K562 (cell line): Measurements from ENCODE around the gene DAGLB. TPM values are rescaled to one million over a fixed set of nuclear protein-coding genes. Genes with fewer than 3 reads are reported as not detected.
"Not testable (repeated sequence)": the region's sequence is repeated elsewhere in the genome, so short reads cannot be mapped to it uniquely, and the experiment has no call there.

ENCODE experiments used
- ATAC-seq: fragments of 200-7000 bp; cut with Tn5 transposase; 3 replicates; pipeline ENCODE4 v1.9.1; 2020; ENCODE audit warnings: moderate library complexity
- BruUV-seq: library from RNA; stranded (reverse); fragments of 400-500 nt; replicated peaks from 2 replicates; lab custom pipeline; 2021; lab: Mats Ljungman, UMichigan
- CTCF ChIA-PET: fragments of 300-600 bp; formaldehyde crosslinking; extraction: SDS; loops from one replicate; lab custom pipeline; 2021; ENCODE audit warnings: low intra/inter-chr PET ratio; lab: Yijun Ruan, JAX
- POLR2A ChIA-PET: fragments of 300-600, 350-650 bp; sonication (Branson Sonifier 250); formaldehyde crosslinking; extraction: SDS; loops from one replicate; lab custom pipeline; 2021; ENCODE audit warnings: antibody characterized with exemption, inconsistent platforms; lab: Yijun Ruan, JAX
- DNase-seq, 4 experiments: peaks; one replicate each; pipeline versions ENCODE4 v3.0.0 to v3.0.0-alpha.2; 2011 to 2018; ENCODE audit warnings: low spot score in 3 of 4, mixed read lengths in 3 of 4; ENCODE audit errors: extremely low read depth in 1 of 4
- FAIRE-seq: peaks from 2 replicates; lab custom pipeline; 2011; peaks lifted over from hg19 to GRCh38; lab: Jason Lieb, UNC
- H2AFZ ChIP-seq: 2 replicates; pipeline ENCODE4 v1.6.0; 2011; ENCODE audit warnings: low read depth, low read length, control low read depth, inconsistent platforms
- H3K27ac ChIP-seq: fragments of 200-600 bp; 3 replicates; pipeline ENCODE4 v1.8.0; 2011; ENCODE audit warnings: low read depth, mild to moderate bottlenecking, control low read depth, inconsistent platforms, low read length, moderate library complexity, mixed read lengths; ENCODE audit errors: extremely low read depth
- H3K27me3 ChIP-seq, 2 experiments: fragments of 300-600 bp in 1 of 2; 2 replicates in 1 of 2; 3 replicates in 1 of 2; pipeline versions ENCODE4 v1.6.0 to v1.8.0; 2011; ENCODE audit warnings: inconsistent platforms in 2 of 2, low read length in 2 of 2, mild to moderate bottlenecking in 1 of 2, mixed read lengths in 1 of 2, moderate library complexity in 1 of 2; ENCODE audit not compliant: control insufficient read depth in 2 of 2, insufficient read depth in 2 of 2
- H3K36me3 ChIP-seq: fragments of 300-600 bp; 3 replicates; pipeline ENCODE4 v1.8.0; 2011; ENCODE audit warnings: mild to moderate bottlenecking, low read length, inconsistent platforms; ENCODE audit not compliant: control insufficient read depth, insufficient read depth
- H3K4me1 ChIP-seq, 2 experiments: fragments of 200-600 bp in 1 of 2; replicated peaks in 1 of 2; 2 replicates in 1 of 2; 3 replicates in 1 of 2; pipeline versions ENCODE4 v1.5.1 to v1.8.0; 2011; ENCODE audit warnings: inconsistent platforms in 2 of 2, low read length in 2 of 2, mild to moderate bottlenecking in 1 of 2, mixed read lengths in 1 of 2, moderate library complexity in 1 of 2; ENCODE audit not compliant: control insufficient read depth in 2 of 2, insufficient read depth in 2 of 2
- H3K4me2 ChIP-seq: 2 replicates; pipeline ENCODE4 v1.6.1; 2011; ENCODE audit warnings: low read length, control low read depth, inconsistent platforms, mixed read lengths; ENCODE audit not compliant: insufficient read depth
- H3K4me3 ChIP-seq: fragments of 200-600 bp; sonication (generic), shearing (Covaris generic); 2 replicates; pipeline ENCODE4 v1.5.1; 2016; ENCODE audit warnings: control low read depth, inconsistent platforms
- H3K79me2 ChIP-seq: fragments of 200-600 bp; 3 replicates; pipeline ENCODE4 v1.8.0; 2011; ENCODE audit warnings: low read length, inconsistent platforms; ENCODE audit not compliant: control insufficient read depth, insufficient read depth
- H3K9ac ChIP-seq, 2 experiments: 2 replicates each; pipeline versions ENCODE4 v1.6.0 to v1.6.1; 2011; ENCODE audit warnings: low read depth in 2 of 2, low read length in 2 of 2, control low read depth in 1 of 2, inconsistent platforms in 1 of 2, mild to moderate bottlenecking in 1 of 2, mixed read lengths in 1 of 2; ENCODE audit not compliant: insufficient read depth in 1 of 2
- H3K9me1 ChIP-seq: one replicate; pipeline ENCODE4 v1.6.0; 2011; ENCODE audit warnings: inconsistent platforms, mild to moderate bottlenecking, low read length, moderate library complexity; ENCODE audit not compliant: control insufficient read depth, insufficient read depth
- H3K9me3 ChIP-seq: replicated peaks from 2 replicates; pipeline ENCODE4 v1.5.1; 2011; ENCODE audit warnings: low read depth, low read length, inconsistent platforms; ENCODE audit not compliant: control insufficient read depth, insufficient read depth
- H4K20me1 ChIP-seq: replicated peaks from 2 replicates; pipeline ENCODE4 v1.6.1; 2011; ENCODE audit warnings: low read length, inconsistent platforms, mixed read lengths; ENCODE audit not compliant: control insufficient read depth, insufficient read depth
- BCOR ChIP-seq: fragments of 450-650 bp; IDR thresholded peaks from 2 replicates; pipeline ENCODE4 v1.6.1; 2016
- E2F3 ChIP-seq: fragments of 250-450 bp; sonication (Bioruptor Pico); IDR thresholded peaks from 2 replicates; pipeline ENCODE4 v1.4.0; 2020; ENCODE audit warnings: mild to moderate bottlenecking
- EP300 ChIP-seq: IDR thresholded peaks from 2 replicates; pipeline ENCODE4 v1.6.1; 2012; ENCODE audit warnings: low read length, improper control_type of control experiment
- HCFC1 ChIP-seq: IDR thresholded peaks from 2 replicates; pipeline ENCODE4 v1.6.1; 2012; ENCODE audit warnings: low read depth, low read length, improper control_type of control experiment
- ZNF121 ChIP-seq: sonication (generic); formaldehyde crosslinking; conservative IDR thresholded peaks from 2 replicates; pipeline ENCODE4 v1.8.0; 2022; ENCODE audit warnings: missing genetic modification reagents
- ZNF41 ChIP-seq: fragments of 250-450 bp; sonication (Bioruptor Pico); conservative IDR thresholded peaks from 2 replicates; pipeline ENCODE4 v1.4.0; 2020; ENCODE audit warnings: mild to moderate bottlenecking
- WGBS: fragments of 100-300 bp; shearing (Covaris generic); methylation state at CpG from one replicate; pipeline ENCODE4 v1.1.6; 2016; ENCODE audit warnings: low coverage, mixed read lengths; ENCODE audit not compliant: insufficient coverage; ENCODE audit errors: missing lambda C conversion rate; 5-methylcytosine and 5-hydroxymethylcytosine counted together
- in situ Hi-C: fragments of 300-500 bp; cut with MboI; formaldehyde crosslinking; loops from 4 replicates; pipeline ENCODE4 v1.15.0; 2018; ENCODE audit warnings: inconsistent platforms, mixed read lengths
- intact Hi-C: fragments of 100-400 bp; cut with micrococcal nuclease; formaldehyde crosslinking; loops from 2 replicates; pipeline ENCODE4 v1.14.2; 2022
- polyA plus RNA-seq, 8 experiments: library from polyadenylated mRNA; depleted of rRNA in 4 of 8; stranded (reverse) in 5 of 8; unstranded in 3 of 8; fragments of >200 nt; fragmentation: Nextera tagmentation in 2 of 8; fragmentation: Illumina TruSeq in 1 of 8; extraction: Ambion mirVana in 2 of 8; extraction: Trizol in 1 of 8; gene quantifications; 2 replicates each; pipeline versions ENCODE4 v1.2.1 to v1.2.3, GENCODE V29; 2011 to 2014; ENCODE audit warnings: inconsistent platforms in 1 of 8, missing spikeins in 1 of 8
- total RNA-seq, 7 experiments: library from RNA; depleted of rRNA in 6 of 7; stranded (reverse); fragments of >200 nt in 6 of 7; fragmentation: Illumina TruSeq in 2 of 7; extraction: Trizol in 2 of 7; gene quantifications; 2 replicates each; pipeline versions ENCODE4 v1.2.1 to v1.2.3, GENCODE V29; 2011 to 2021; ENCODE audit warnings: low replicate concordance in 1 of 7
- TF ChIP-seq, protein P1 (sequence below), 2 experiments: fragments of 450-650 bp; IDR thresholded peaks; 2 replicates each; pipeline ENCODE4 v1.6.1; 2016
- TF ChIP-seq, protein P2 (sequence below): fragments of 250-450 bp; sonication (Bioruptor Pico); IDR thresholded peaks from 2 replicates; pipeline ENCODE4 v1.5.0; 2021; ENCODE audit warnings: mild to moderate bottlenecking, borderline replicate concordance

The DAGLB gene
- total and polyA plus RNA-seq, 9 of the 15 experiments (the other 6 are each of a cell fraction or from before 2014, with no cell fraction given), result 0.92 to 16.4 (median 9.3) TPM

DNA sequence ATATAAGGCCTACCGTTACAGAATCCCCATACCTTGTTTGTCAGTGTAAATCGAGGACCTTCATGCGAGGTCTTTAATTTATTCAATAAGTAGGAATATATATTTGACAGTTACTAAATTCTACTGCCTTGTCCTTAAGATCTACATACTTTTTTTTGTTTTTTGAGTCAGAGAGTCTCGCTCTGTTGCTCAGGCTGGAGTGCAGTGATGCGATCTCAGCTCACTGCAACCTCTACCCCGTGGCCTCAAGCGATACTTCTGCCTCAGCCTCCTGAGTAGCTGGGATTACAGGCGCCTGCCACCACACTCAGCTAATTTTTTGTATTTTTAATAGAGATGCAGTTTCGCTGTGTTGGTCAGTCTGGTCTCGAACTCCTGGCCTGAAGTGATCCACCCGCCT is 65.9 kb downstream of the DAGLB start:
- peaks cover 50% of the 10 kb centered on the region for H3K36me3 ChIP-seq
- H3K9ac ChIP-seq, H3K9me1 ChIP-seq, BruUV-seq, intact Hi-C loops, H3K9me3 ChIP-seq, H2AFZ ChIP-seq, FAIRE-seq, H3K4me3 ChIP-seq, ATAC-seq, H3K27ac ChIP-seq, H3K4me2 ChIP-seq, DNase-seq, in situ Hi-C loops, H3K27me3 ChIP-seq, CTCF ChIA-PET: not testable (repeated sequence)
- H3K79me2 ChIP-seq, result peaks cover 99% of the 10 kb centered on the region
- peaks cover 28 to 52% of the 10 kb centered on the region in 2 experiments for H3K4me1 ChIP-seq
- TF ChIP-seq, protein P1, sequence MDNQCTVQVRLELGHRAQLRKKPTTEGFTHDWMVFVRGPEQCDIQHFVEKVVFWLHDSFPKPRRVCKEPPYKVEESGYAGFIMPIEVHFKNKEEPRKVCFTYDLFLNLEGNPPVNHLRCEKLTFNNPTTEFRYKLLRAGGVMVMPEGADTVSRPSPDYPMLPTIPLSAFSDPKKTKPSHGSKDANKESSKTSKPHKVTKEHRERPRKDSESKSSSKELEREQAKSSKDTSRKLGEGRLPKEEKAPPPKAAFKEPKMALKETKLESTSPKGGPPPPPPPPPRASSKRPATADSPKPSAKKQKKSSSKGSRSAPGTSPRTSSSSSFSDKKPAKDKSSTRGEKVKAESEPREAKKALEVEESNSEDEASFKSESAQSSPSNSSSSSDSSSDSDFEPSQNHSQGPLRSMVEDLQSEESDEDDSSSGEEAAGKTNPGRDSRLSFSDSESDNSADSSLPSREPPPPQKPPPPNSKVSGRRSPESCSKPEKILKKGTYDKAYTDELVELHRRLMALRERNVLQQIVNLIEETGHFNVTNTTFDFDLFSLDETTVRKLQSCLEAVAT (IDR thresholded peaks at IDR 0.05), result peak in 1 of 2 experiments; percentile 36; a peak in 1 of 4 replicates
- WGBS, result 83% methylated on average over 10 of the region's 11 CpGs
- POLR2A ChIA-PET, result interaction anchor here (3.7 kb wide), 1 partner anchor 11 kb away, joined by 30 read pairs; no protein-coding TSS in a partner anchor
- H4K20me1 ChIP-seq, result peaks cover 50% of the 10 kb centered on the region

DNA sequence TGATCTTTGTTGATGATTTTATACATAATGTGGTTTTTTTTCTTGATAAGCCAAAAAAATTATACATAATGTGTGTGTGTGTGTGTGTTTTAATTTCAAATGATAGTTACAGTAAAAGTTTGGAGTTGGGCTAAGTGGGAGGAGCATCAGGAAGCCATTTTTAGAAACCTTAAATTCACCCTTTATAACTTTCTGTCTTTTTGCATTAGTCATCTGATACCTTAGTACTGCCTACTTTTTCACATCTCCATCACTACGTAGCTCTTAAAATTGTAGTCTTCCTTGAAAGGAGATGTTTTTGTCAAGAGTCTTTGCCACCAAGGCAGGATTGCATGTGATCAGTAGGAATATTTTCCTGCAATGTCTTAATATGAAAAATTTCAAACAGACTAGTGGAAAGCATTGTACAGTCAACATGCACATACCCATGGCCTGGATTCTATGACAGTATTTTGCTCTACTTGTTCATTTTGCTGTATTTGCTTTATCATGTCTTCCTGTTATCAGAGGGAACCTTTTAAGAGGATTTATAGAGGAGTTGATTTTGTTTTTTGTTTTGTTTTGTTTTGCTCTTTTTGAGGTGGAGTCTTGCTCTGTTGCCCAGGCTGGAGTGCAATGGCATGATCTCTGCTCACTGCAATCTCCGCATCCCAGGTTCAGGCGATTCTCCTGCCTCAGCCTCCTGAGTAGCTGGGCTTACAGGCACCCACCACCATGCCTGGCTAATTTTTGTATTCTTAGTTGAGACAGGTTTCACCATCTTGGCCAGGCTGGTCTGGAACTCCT is 67.3 kb downstream of the DAGLB start:
- POLR2A ChIA-PET, result interaction anchor here (3.7 kb wide), 1 partner anchor 12 kb away, joined by 30 read pairs; no protein-coding TSS in a partner anchor
- TF ChIP-seq E2F3 (CRISPR knock-in tag) (no peak), EP300 (no peak), BCOR (no peak), HCFC1 (no peak), ZNF41 (no peak), ZNF121 (CRISPR knock-in tag) (0 out of 2 replicates have a peak, but pooled peaks have one; percentile 4)
- TF ChIP-seq, protein P2, sequence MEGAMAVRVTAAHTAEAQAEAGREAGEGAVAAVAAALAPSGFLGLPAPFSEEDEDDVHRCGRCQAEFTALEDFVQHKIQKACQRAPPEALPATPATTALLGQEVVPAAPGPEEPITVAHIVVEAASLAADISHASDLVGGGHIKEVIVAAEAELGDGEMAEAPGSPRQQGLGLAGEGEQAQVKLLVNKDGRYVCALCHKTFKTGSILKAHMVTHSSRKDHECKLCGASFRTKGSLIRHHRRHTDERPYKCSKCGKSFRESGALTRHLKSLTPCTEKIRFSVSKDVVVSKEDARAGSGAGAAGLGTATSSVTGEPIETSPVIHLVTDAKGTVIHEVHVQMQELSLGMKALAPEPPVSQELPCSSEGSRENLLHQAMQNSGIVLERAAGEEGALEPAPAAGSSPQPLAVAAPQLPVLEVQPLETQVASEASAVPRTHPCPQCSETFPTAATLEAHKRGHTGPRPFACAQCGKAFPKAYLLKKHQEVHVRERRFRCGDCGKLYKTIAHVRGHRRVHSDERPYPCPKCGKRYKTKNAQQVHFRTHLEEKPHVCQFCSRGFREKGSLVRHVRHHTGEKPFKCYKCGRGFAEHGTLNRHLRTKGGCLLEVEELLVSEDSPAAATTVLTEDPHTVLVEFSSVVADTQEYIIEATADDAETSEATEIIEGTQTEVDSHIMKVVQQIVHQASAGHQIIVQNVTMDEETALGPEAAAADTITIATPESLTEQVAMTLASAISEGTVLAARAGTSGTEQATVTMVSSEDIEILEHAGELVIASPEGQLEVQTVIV (CRISPR knock-in tag), result no peak
- no peaks in the 10 kb centered on the region for H3K27me3 ChIP-seq
- H3K9me1 ChIP-seq, result no peaks in the 10 kb centered on the region
- BruUV-seq, result no TSS peak
- peaks cover 99% of the 10 kb centered on the region for H3K79me2 ChIP-seq
- no peak overlapping the region for H3K9ac ChIP-seq
- H2AFZ ChIP-seq, result no peak overlapping the region
- no peak overlapping the region for H3K4me3 ChIP-seq
- no peaks in the 10 kb centered on the region for H3K9me3 ChIP-seq
- H4K20me1 ChIP-seq, result peaks cover 59% of the 10 kb centered on the region
- no peak overlapping the region for H3K27ac ChIP-seq
- no peak for FAIRE-seq
- WGBS, result 78% methylated on average over 3 of the region's 3 CpGs
- H3K36me3 ChIP-seq, result peaks cover 49% of the 10 kb centered on the region
- in situ Hi-C loops, result no loop called here
- intact Hi-C loops, result no loop called here
- peaks cover 28 to 48% of the 10 kb centered on the region in 2 experiments for H3K4me1 ChIP-seq
- DNase-seq, result no peak
- CTCF ChIA-PET, result no interaction called here
- no peak overlapping the region for H3K4me2 ChIP-seq
- ATAC-seq, result no peak
